ENCODE measurements around the gene CAMK2N1. TPM values are rescaled to one million over a fixed set of nuclear protein-coding genes. Genes with fewer than 3 reads are reported as not detected.

Gene CAMK2N1
- total RNA-seq, 1 experiment from 2014 or later, result 4.4 TPM

GRCh38 chr1:20458717-20459116 is 27.3 kb downstream of the CAMK2N1 start:
- Histone ChIP-seq H3K27me3 (ENCODE audit: control insufficient read depth, insufficient read depth, low read length) (peaks cover 13% of the 10 kb centered on the region), H3K36me3 (ENCODE audit: control insufficient read depth, insufficient read depth, low read length) (no peaks in the 10 kb centered on the region), H3K4me1 (ENCODE audit: control insufficient read depth, insufficient read depth, low read length) (no peaks in the 10 kb centered on the region), H3K4me3 (ENCODE audit: low read depth in 2 of 2, low read length in 2 of 2) (no peak overlapping the region), H3K27ac (ENCODE audit: low read length) (no peak overlapping the region), H3K9me3 (ENCODE audit: control insufficient read depth, insufficient read depth, low read depth, low read length) (no peaks in the 10 kb centered on the region)
- no peak for ATAC-seq
- in situ Hi-C loops (cut with HindIII; ENCODE audit: low pct_unique_long_range_greater_than_20kb, low sequenced_read_pairs) (no loop called here), intact Hi-C loops (cut with micrococcal nuclease; ENCODE audit: unreplicated experiment) (no loop called here)
- no peak for DNase-seq (ENCODE audit: low read depth, low spot score)
- ChIA-PET CTCF (no interaction called here), POLR2A (no interaction called here)
- TF ChIP-seq, protein P1, sequence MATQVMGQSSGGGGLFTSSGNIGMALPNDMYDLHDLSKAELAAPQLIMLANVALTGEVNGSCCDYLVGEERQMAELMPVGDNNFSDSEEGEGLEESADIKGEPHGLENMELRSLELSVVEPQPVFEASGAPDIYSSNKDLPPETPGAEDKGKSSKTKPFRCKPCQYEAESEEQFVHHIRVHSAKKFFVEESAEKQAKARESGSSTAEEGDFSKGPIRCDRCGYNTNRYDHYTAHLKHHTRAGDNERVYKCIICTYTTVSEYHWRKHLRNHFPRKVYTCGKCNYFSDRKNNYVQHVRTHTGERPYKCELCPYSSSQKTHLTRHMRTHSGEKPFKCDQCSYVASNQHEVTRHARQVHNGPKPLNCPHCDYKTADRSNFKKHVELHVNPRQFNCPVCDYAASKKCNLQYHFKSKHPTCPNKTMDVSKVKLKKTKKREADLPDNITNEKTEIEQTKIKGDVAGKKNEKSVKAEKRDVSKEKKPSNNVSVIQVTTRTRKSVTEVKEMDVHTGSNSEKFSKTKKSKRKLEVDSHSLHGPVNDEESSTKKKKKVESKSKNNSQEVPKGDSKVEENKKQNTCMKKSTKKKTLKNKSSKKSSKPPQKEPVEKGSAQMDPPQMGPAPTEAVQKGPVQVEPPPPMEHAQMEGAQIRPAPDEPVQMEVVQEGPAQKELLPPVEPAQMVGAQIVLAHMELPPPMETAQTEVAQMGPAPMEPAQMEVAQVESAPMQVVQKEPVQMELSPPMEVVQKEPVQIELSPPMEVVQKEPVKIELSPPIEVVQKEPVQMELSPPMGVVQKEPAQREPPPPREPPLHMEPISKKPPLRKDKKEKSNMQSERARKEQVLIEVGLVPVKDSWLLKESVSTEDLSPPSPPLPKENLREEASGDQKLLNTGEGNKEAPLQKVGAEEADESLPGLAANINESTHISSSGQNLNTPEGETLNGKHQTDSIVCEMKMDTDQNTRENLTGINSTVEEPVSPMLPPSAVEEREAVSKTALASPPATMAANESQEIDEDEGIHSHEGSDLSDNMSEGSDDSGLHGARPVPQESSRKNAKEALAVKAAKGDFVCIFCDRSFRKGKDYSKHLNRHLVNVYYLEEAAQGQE (IDR thresholded peaks at IDR 0.05; ENCODE audit: insufficient read depth in 1 of 2, low read depth in 2 of 2, low read length in 1 of 2), result no peak
- TF ChIP-seq SIN3A (IDR thresholded peaks at IDR 0.05; ENCODE audit: borderline replicate concordance, insufficient read depth, low read depth, low read length), result no peak
- BruUV-seq (replicated peaks), result no TSS peak

GRCh38 chr1:20454004-20454403 is 32.0 kb downstream of the CAMK2N1 start:
- no peaks in the 10 kb centered on the region for H3K4me1 ChIP-seq (ENCODE audit: control insufficient read depth, insufficient read depth, low read length)
- TF ChIP-seq POLR2AphosphoS5 (IDR thresholded peaks at IDR 0.05; ENCODE audit: low read depth, low read length), result no peak
- TF ChIP-seq, protein P2, sequence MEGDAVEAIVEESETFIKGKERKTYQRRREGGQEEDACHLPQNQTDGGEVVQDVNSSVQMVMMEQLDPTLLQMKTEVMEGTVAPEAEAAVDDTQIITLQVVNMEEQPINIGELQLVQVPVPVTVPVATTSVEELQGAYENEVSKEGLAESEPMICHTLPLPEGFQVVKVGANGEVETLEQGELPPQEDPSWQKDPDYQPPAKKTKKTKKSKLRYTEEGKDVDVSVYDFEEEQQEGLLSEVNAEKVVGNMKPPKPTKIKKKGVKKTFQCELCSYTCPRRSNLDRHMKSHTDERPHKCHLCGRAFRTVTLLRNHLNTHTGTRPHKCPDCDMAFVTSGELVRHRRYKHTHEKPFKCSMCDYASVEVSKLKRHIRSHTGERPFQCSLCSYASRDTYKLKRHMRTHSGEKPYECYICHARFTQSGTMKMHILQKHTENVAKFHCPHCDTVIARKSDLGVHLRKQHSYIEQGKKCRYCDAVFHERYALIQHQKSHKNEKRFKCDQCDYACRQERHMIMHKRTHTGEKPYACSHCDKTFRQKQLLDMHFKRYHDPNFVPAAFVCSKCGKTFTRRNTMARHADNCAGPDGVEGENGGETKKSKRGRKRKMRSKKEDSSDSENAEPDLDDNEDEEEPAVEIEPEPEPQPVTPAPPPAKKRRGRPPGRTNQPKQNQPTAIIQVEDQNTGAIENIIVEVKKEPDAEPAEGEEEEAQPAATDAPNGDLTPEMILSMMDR (IDR thresholded peaks at IDR 0.05), result no peak
- TF ChIP-seq SIN3A (IDR thresholded peaks at IDR 0.05; ENCODE audit: borderline replicate concordance, insufficient read depth, low read depth, low read length), result no peak
- TF ChIP-seq, protein P1 (IDR thresholded peaks at IDR 0.05; ENCODE audit: insufficient read depth in 1 of 2, low read depth in 2 of 2, low read length in 1 of 2), result no peak
- no peak for TF ChIP-seq TCF7L2 (IDR thresholded peaks at IDR 0.05; ENCODE audit: low read depth, low read length)
- intact Hi-C loops (cut with micrococcal nuclease; ENCODE audit: unreplicated experiment), result no loop called here
- no peak overlapping the region for H3K4me3 ChIP-seq (ENCODE audit: low read depth in 2 of 2, low read length in 2 of 2)
- in situ Hi-C loops (cut with HindIII; ENCODE audit: low pct_unique_long_range_greater_than_20kb, low sequenced_read_pairs), result no loop called here
- no TSS peak for BruUV-seq (replicated peaks)
- CTCF ChIA-PET, result no interaction called here
- H3K27me3 ChIP-seq (ENCODE audit: control insufficient read depth, insufficient read depth, low read length), result no peaks in the 10 kb centered on the region; the same call in 1 of the 2 replicates
- DNase-seq (ENCODE audit: low read depth, low spot score) (no peak), ATAC-seq (no peak)
- no peaks in the 10 kb centered on the region for H3K9me3 ChIP-seq (ENCODE audit: control insufficient read depth, insufficient read depth, low read depth, low read length)
- no peaks in the 10 kb centered on the region for H3K36me3 ChIP-seq (ENCODE audit: control insufficient read depth, insufficient read depth, low read length)
- H3K27ac ChIP-seq (ENCODE audit: low read length), result no peak overlapping the region
- POLR2A ChIA-PET, result no interaction called here

Measured in Panc1 (cell line).